ENCODE data around the gene NCBP2. TPM values are rescaled to one million over a fixed set of nuclear protein-coding genes. Genes with fewer than 3 reads are reported as not detected.

NCBP2 gene
- total RNA-seq, 1 donor from 2014 or later = 16.9 TPM

GRCh38 chr3:196970547-196971093 is 28.3 kb upstream of the NCBP2 start:
- H3K4me3 ChIP-seq = peak overlapping the region in 1 of 2 donors; percentile 92
- no peaks in the 10 kb centered on the region for H3K9me3 ChIP-seq
- no peak for DNase-seq (ENCODE audit: low spot score in 2 of 2)
- peaks cover 0 to 3% of the 10 kb centered on the region in 2 donors for H3K4me1 ChIP-seq
- no peaks in the 10 kb centered on the region for H3K36me3 ChIP-seq
- intact Hi-C loops (cut with DNase I) = no loop called here
- no peak for TF ChIP-seq CTCF (IDR thresholded peaks at IDR 0.05)
- H3K27ac ChIP-seq = no peak overlapping the region
- no peaks in the 10 kb centered on the region for H3K27me3 ChIP-seq

GRCh38 chr3:196969660-196970546 is 27.6 kb upstream of the NCBP2 start:
- intact Hi-C loops (cut with DNase I) = loop anchor here (2.0 to 10.0 kb wide), 3 partner anchors 27 to 585 kb away; partner anchors contain the start of genes BDH1 and NCBP2
- peaks cover 0 to 3% of the 10 kb centered on the region in 2 donors for H3K4me1 ChIP-seq
- no peak for DNase-seq (ENCODE audit: low spot score in 2 of 2)
- H3K27me3 ChIP-seq = no peaks in the 10 kb centered on the region
- peak overlapping the region in 1 of 2 donors; percentile 70 for H3K27ac ChIP-seq
- H3K9me3 ChIP-seq = no peaks in the 10 kb centered on the region
- peak in 2 of 3 experiments; percentile 55 to 94 for TF ChIP-seq CTCF (IDR thresholded peaks at IDR 0.05)
- peak overlapping the region; percentile 89 to 92 for H3K4me3 ChIP-seq
- no peaks in the 10 kb centered on the region for H3K36me3 ChIP-seq

DNA sequence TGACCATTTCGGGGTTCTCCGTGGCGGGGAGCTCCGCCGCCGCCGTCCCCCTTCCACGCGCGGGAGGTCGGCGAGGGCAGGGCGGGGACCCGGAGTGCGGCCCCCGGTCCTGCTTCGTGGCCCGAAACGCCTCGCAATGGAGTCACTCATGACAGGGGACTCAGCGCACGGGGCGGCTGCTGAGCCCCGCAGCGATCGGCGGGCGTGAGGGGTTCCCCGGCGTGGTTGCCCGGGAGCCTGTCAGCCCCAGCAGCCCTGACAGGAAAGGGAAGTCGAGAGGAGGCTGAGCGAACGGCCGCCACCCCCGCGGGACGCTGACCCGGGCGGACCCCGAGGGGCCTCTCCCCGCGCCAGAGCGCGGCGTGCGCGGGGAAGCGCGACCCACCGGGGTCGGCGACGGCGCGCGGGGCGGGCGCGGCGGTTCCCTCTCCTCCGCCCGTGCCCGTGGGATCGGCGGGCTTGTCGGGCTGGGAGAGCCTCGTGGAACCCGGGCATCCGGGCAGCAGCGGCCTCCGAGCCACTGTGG is 26.9 kb upstream of the NCBP2 start:
- intact Hi-C loops (cut with DNase I) = loop anchor here (2.0 to 10.0 kb wide), 3 partner anchors 26 to 586 kb away; partner anchors contain the start of genes BDH1 and NCBP2
- TF ChIP-seq CTCF (IDR thresholded peaks at IDR 0.05) = no peak

DNA sequence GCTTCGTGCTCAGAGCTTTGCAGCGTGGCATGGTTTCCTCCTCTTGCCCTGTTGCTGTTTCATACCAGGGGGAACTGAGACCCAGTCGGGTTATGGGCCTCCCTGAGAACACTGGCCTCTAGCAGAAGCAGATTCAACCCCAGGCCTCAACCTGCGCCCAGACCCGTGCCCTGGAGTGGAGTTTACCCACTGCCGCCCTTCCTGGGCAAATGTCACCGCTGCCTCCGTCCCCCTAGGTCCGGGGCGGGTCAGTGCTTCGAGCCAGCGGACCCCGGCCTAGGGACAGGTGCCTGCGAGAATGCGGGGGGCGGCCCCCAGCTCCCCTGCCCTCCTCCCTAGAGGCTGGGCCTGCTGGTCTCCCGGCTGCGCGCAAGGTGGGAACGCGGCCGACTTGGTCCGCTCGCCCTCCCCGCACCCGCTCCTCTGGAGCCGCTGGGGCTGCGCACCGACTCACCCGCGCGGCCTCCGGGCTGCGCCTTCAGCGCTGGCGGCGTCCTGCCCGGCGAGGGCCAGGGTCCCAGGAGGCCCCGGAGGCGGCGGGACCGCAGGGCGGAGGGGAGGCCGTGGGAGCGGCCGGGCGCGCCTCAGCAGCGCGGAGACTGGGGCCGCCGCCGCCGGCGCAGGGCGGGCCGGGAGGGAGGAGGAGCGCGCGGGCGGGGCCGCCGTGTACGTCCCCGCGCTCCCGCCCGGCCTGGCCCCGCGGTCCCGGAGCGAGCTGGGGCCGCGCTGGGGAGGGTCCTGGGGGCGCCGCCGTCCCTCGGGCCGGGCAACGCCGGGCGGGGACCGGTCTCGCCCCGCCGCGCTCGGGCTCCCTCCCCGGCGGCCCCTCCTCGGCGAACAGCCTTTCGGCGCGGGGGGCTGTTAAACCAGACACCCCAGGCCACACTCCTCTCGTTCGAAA is 26.2 kb upstream of the NCBP2 start, which contains the start of gene PIGZ:
PIGZ (minus strand) TSS at position 601 of the 901 bp plus-strand sequence. CDS start 16,802 bp downstream, outside the sequence.
- H3K9me3 ChIP-seq = no peaks in the 10 kb centered on the region
- no peak for DNase-seq (ENCODE audit: low spot score in 2 of 2)

More for the DNA sequence above, 26.9 kb upstream of the NCBP2 start:
- H3K27ac ChIP-seq = peak overlapping the region; percentile 70 to 73
- H3K4me1 ChIP-seq = peaks cover 0 to 3% of the 10 kb centered on the region in 2 donors
- no peaks in the 10 kb centered on the region for H3K27me3 ChIP-seq
- no peaks in the 10 kb centered on the region for H3K36me3 ChIP-seq
- peak overlapping the region; percentile 89 to 92 for H3K4me3 ChIP-seq
- DNase-seq (ENCODE audit: low spot score in 2 of 2) = no peak
- no peaks in the 10 kb centered on the region for H3K9me3 ChIP-seq

More for the DNA sequence above, 26.2 kb upstream of the NCBP2 start, which contains the start of gene PIGZ:
- no peaks in the 10 kb centered on the region for H3K27me3 ChIP-seq
- intact Hi-C loops (cut with DNase I) = loop anchor here (2.0 to 10.0 kb wide), 3 partner anchors 26 to 586 kb away; partner anchors contain the start of genes BDH1 and NCBP2
- peaks cover 0 to 3% of the 10 kb centered on the region in 2 donors for H3K4me1 ChIP-seq
- H3K4me3 ChIP-seq = peak within 1 kb of the TSS; percentile 89 to 92
- H3K27ac ChIP-seq = peak within 1 kb of the TSS; percentile 70 to 73
- H3K36me3 ChIP-seq = no peaks in the 10 kb centered on the region
- no peak for TF ChIP-seq CTCF (IDR thresholded peaks at IDR 0.05)
